H1 (cell line): ENCODE data around the gene TRAIP. TPM values are rescaled to one million over a fixed set of nuclear protein-coding genes. Genes with fewer than 3 reads are reported as not detected.

ENCODE experiments used
- CTCF ChIA-PET: fragments of 300-600 bp; sonication (Branson Sonifier 250); formaldehyde crosslinking; loops from one replicate; lab custom pipeline; 2021; ENCODE audit not compliant: partially characterized antibody; lab: Charles Lee
- POLR2A ChIA-PET: fragments of 300-600 bp; sonication (Branson Sonifier 250); formaldehyde crosslinking; loops from one replicate; lab custom pipeline; 2021; ENCODE audit warnings: inconsistent platforms; ENCODE audit not compliant: partially characterized antibody; lab: Charles Lee
- DNase-seq, 2 experiments: peaks; one replicate each; pipeline versions ENCODE4 v3.0.0 to v3.0.0-alpha.2; 2010 to 2022; ENCODE audit warnings: low spot score in 2 of 2, low read depth in 1 of 2, mixed read lengths in 1 of 2
- FAIRE-seq: peaks from 2 replicates; lab custom pipeline; 2011; peaks lifted over from hg19 to GRCh38; lab: Jason Lieb, UNC
- H2AFZ ChIP-seq: 2 replicates; pipeline ENCODE4 v1.8.1; 2012; ENCODE audit warnings: low read length, inconsistent platforms
- H2AK5ac ChIP-seq: 2 replicates; pipeline ENCODE4 v1.6.1; 2013; ENCODE audit warnings: low read depth, low read length
- H2BK120ac ChIP-seq: replicated peaks from 2 replicates; pipeline ENCODE3; 2013; ENCODE audit warnings: low read depth, low read length, inconsistent platforms
- H2BK12ac ChIP-seq: 2 replicates; pipeline ENCODE4 v1.6.1; 2013; ENCODE audit warnings: low read depth, low read length
- H2BK15ac ChIP-seq: 2 replicates; pipeline ENCODE4 v1.6.1; 2013; ENCODE audit warnings: low read length
- H2BK20ac ChIP-seq: 2 replicates; pipeline ENCODE4 v1.6.1; 2013; ENCODE audit warnings: low read length
- H2BK5ac ChIP-seq: 2 replicates; pipeline ENCODE4 v1.6.1; 2013; ENCODE audit warnings: low read depth, low read length
- H3K14ac ChIP-seq: 2 replicates; pipeline ENCODE4 v1.6.1; 2013; ENCODE audit warnings: inconsistent platforms; ENCODE audit not compliant: insufficient read length
- H3K18ac ChIP-seq: 2 replicates; pipeline ENCODE4 v1.6.1; 2013; ENCODE audit warnings: low read length; ENCODE audit errors: extremely low read depth
- H3K23ac ChIP-seq: 2 replicates; pipeline ENCODE4 v1.6.1; 2013; ENCODE audit warnings: inconsistent platforms; ENCODE audit not compliant: insufficient read length
- H3K23me2 ChIP-seq: 2 replicates; pipeline ENCODE4 v1.6.1; 2013; ENCODE audit warnings: low read depth, low read length
- H3K27ac ChIP-seq: 2 replicates; pipeline ENCODE4 v1.6.1; 2011; ENCODE audit warnings: low read depth, low read length, inconsistent platforms
- H3K27me3 ChIP-seq, 4 experiments: replicated peaks in 1 of 4; 1 replicate in 1 of 4; 2 replicates in 3 of 4; pipeline versions ENCODE4 v1.6.1 to v1.8.1; 2011 to 2013; ENCODE audit warnings: low read length in 3 of 4, mild to moderate bottlenecking in 3 of 4, inconsistent platforms in 2 of 4, mixed read lengths in 2 of 4, moderate library complexity in 1 of 4; ENCODE audit not compliant: control insufficient read depth in 3 of 4, insufficient read depth in 3 of 4; ENCODE audit errors: extremely low read depth in 1 of 4
- H3K36me3 ChIP-seq, 4 experiments: 2 replicates each; pipeline versions ENCODE4 v1.6.1 to v1.8.1; 2011 to 2013; ENCODE audit warnings: mild to moderate bottlenecking in 4 of 4, low read length in 3 of 4, moderate library complexity in 2 of 4, control low read depth in 1 of 4, inconsistent platforms in 1 of 4; ENCODE audit not compliant: insufficient read depth in 4 of 4, control insufficient read depth in 2 of 4
- H3K4ac ChIP-seq: replicated peaks from 2 replicates; pipeline ENCODE3; 2013; ENCODE audit warnings: low read length, low read depth, mixed read lengths, inconsistent platforms; ENCODE audit not compliant: insufficient read length
- H3K4me1 ChIP-seq, 4 experiments: replicated peaks in 1 of 4; 1 replicate in 1 of 4; 2 replicates in 3 of 4; pipeline versions ENCODE4 v1.6.1 to v1.8.1; 2011 to 2013; ENCODE audit warnings: low read length in 3 of 4, inconsistent platforms in 2 of 4, mixed read lengths in 1 of 4; ENCODE audit not compliant: insufficient read depth in 4 of 4, control insufficient read depth in 3 of 4
- H3K4me2 ChIP-seq, 2 experiments: 2 replicates each; pipeline versions ENCODE4 v1.6.1 to v1.8.1; 2011 to 2013; ENCODE audit warnings: low read depth in 2 of 2, low read length in 2 of 2, control low read depth in 1 of 2, inconsistent platforms in 1 of 2, mild to moderate bottlenecking in 1 of 2; ENCODE audit not compliant: insufficient read depth in 1 of 2
- H3K4me3 ChIP-seq, 4 experiments: fragments of 200-600, 300-600 bp in 1 of 4; sonication (generic), shearing (Covaris generic), sonication (Bioruptor Twin) in 1 of 4; 2 replicates each; pipeline versions ENCODE4 v1.5.1 to v1.8.1; 2011 to 2016; ENCODE audit warnings: low read length in 4 of 4, low read depth in 3 of 4, control low read depth in 2 of 4, inconsistent platforms in 2 of 4, mild to moderate bottlenecking in 2 of 4, mixed read lengths in 1 of 4, moderate library complexity in 1 of 4; ENCODE audit not compliant: insufficient read depth in 2 of 4; ENCODE audit errors: extremely low read depth in 1 of 4
- H3K56ac ChIP-seq: replicated peaks from 2 replicates; pipeline ENCODE3; 2013; ENCODE audit warnings: low read depth, mild to moderate bottlenecking, mixed read lengths, low read length, inconsistent platforms; ENCODE audit not compliant: insufficient read length
- H3K79me1 ChIP-seq: 2 replicates; pipeline ENCODE4 v1.6.1; 2013; ENCODE audit warnings: low read depth, low read length, control low read depth
- H3K79me2 ChIP-seq, 2 experiments: 2 replicates each; pipeline versions ENCODE4 v1.6.1 to v1.8.1; 2012 to 2013; ENCODE audit warnings: low read length in 2 of 2, mild to moderate bottlenecking in 2 of 2, inconsistent platforms in 1 of 2; ENCODE audit not compliant: insufficient read depth in 2 of 2, control insufficient read depth in 1 of 2
- H3K9ac ChIP-seq, 4 experiments: replicated peaks in 1 of 4; 1 replicate in 1 of 4; 2 replicates in 3 of 4; pipeline versions ENCODE4 v1.6.1 to v1.8.1; 2011 to 2013; ENCODE audit warnings: low read depth in 3 of 4, low read length in 3 of 4, control low read depth in 2 of 4, mild to moderate bottlenecking in 2 of 4, moderate library complexity in 2 of 4, inconsistent platforms in 1 of 4; ENCODE audit errors: extremely low read depth in 1 of 4
- H3K9me3 ChIP-seq, 2 experiments: 2 replicates each; pipeline versions ENCODE4 v1.6.1 to v1.8.1; 2012 to 2013; ENCODE audit warnings: mild to moderate bottlenecking in 2 of 2, moderate library complexity in 2 of 2, control low read depth in 1 of 2, inconsistent platforms in 1 of 2, low read depth in 1 of 2, low read length in 1 of 2, mixed read lengths in 1 of 2; ENCODE audit not compliant: insufficient read depth in 2 of 2
- H4K20me1 ChIP-seq, 2 experiments: replicated peaks in 1 of 2; 2 replicates each; pipeline versions ENCODE3 to v1.8.1; 2011 to 2013; ENCODE audit warnings: inconsistent platforms in 2 of 2, low read length in 2 of 2, mild to moderate bottlenecking in 1 of 2; ENCODE audit not compliant: insufficient read depth in 2 of 2, control insufficient read depth in 1 of 2
- H4K5ac ChIP-seq: 2 replicates; pipeline ENCODE4 v1.6.1; 2013; ENCODE audit warnings: low read length, low read depth, mixed read lengths, inconsistent platforms; ENCODE audit not compliant: insufficient read length
- H4K8ac ChIP-seq: 2 replicates; pipeline ENCODE4 v1.8.0; 2013; ENCODE audit warnings: mild to moderate bottlenecking, moderate library complexity, low read length, inconsistent platforms; ENCODE audit not compliant: insufficient read depth; ENCODE audit errors: extremely low read depth
- H4K91ac ChIP-seq: replicated peaks from 2 replicates; pipeline ENCODE3; 2013; ENCODE audit warnings: low read length, mixed read lengths, inconsistent platforms; ENCODE audit not compliant: insufficient read length
- BCL11A ChIP-seq, 2 experiments: IDR thresholded peaks; one replicate each; pipeline ENCODE4 v1.6.1; 2011; ENCODE audit warnings: low read depth in 2 of 2, low read length in 2 of 2, mild to moderate bottlenecking in 2 of 2
- CHD1 ChIP-seq: IDR thresholded peaks from 2 replicates; pipeline ENCODE4 v1.6.1; 2012; ENCODE audit warnings: low read depth, low read length, improper control_type of control experiment
- EP300 ChIP-seq, 2 experiments: IDR thresholded peaks; 1 replicate in 1 of 2; 2 replicates in 1 of 2; pipeline ENCODE4 v1.6.1; 2011 to 2012; ENCODE audit warnings: low read depth in 2 of 2, low read length in 2 of 2, mild to moderate bottlenecking in 2 of 2, borderline replicate concordance in 1 of 2, inconsistent platforms in 1 of 2, moderate library complexity in 1 of 2
- FOSL1 ChIP-seq: IDR thresholded peaks from 2 replicates; pipeline ENCODE4 v1.6.1; 2011; ENCODE audit warnings: mild to moderate bottlenecking, low read depth, low read length, moderate library complexity; ENCODE audit not compliant: insufficient read depth
- HDAC6 ChIP-seq: IDR thresholded peaks from one replicate; pipeline ENCODE4 v1.7.1; 2012; ENCODE audit warnings: low read depth, mild to moderate bottlenecking, inconsistent platforms, low read length, moderate library complexity
- PHF8 ChIP-seq: fragments of 200-600 bp; sonication (generic); conservative IDR thresholded peaks from 2 replicates; pipeline ENCODE4 v1.7.1; 2012; ENCODE audit warnings: low read depth, mild to moderate bottlenecking, inconsistent platforms, low read length, moderate library complexity
- POLR2AphosphoS5 ChIP-seq: IDR thresholded peaks from 2 replicates; pipeline ENCODE4 v1.6.1; 2011; ENCODE audit warnings: low read depth, low read length
- RAD21 ChIP-seq, 2 experiments: IDR thresholded peaks in 1 of 2; conservative IDR thresholded peaks in 1 of 2; 2 replicates each; pipeline ENCODE4 v1.6.1; 2011; ENCODE audit warnings: low read depth in 2 of 2, low read length in 2 of 2, improper control_type of control experiment in 1 of 2, inconsistent platforms in 1 of 2, mild to moderate bottlenecking in 1 of 2, moderate library complexity in 1 of 2
- RXRA ChIP-seq: IDR thresholded peaks from 2 replicates; pipeline ENCODE4 v1.6.1; 2011; ENCODE audit warnings: low read depth, mild to moderate bottlenecking, low read length, moderate library complexity; ENCODE audit not compliant: insufficient read depth
- SP1 ChIP-seq: IDR thresholded peaks from 2 replicates; pipeline ENCODE4 v1.6.1; 2011; ENCODE audit warnings: low read depth, low read length
- SP4 ChIP-seq: IDR thresholded peaks from 2 replicates; pipeline ENCODE4 v1.6.1; 2012; ENCODE audit warnings: low read length, inconsistent platforms
- TBP ChIP-seq: IDR thresholded peaks from 2 replicates; pipeline ENCODE4 v1.6.1; 2011; ENCODE audit warnings: low read depth, low read length, improper control_type of control experiment
- WGBS, 2 experiments: shearing (Covaris generic) in 1 of 2; methylation state at CpG; one replicate each; pipeline versions ENCODE4 v1.1.6 to v1.1.7; 2013 to 2015; ENCODE audit warnings: low lambda C conversion rate in 2 of 2, mixed read lengths in 2 of 2, inconsistent platforms in 1 of 2, low coverage in 1 of 2, missing lambda C conversion rate in 1 of 2; ENCODE audit not compliant: insufficient replicate concordance in 2 of 2, insufficient coverage in 1 of 2, insufficient read length in 1 of 2; ENCODE audit errors: extremely low coverage in 1 of 2, missing lambda C conversion rate in 1 of 2; 5-methylcytosine and 5-hydroxymethylcytosine counted together
- polyA plus RNA-seq, 7 experiments: library from polyadenylated mRNA; depleted of rRNA in 3 of 7; stranded (reverse) in 5 of 7; unstranded in 2 of 7; fragments of >200 nt in 5 of 7; fragments of 200-250 nt in 2 of 7; gene quantifications; 1 replicate in 5 of 7; 2 replicates in 1 of 7; 4 replicates in 1 of 7; pipeline versions ENCODE4 v1.2.1 to v1.2.3, GENCODE V29; 2011 to 2013; ENCODE audit warnings: missing spikeins in 2 of 7, mixed read lengths in 2 of 7
- total RNA-seq: library from RNA; stranded (reverse); fragmentation: NEBNext Ultra II Directional; extraction: Animal tissue kit (Norgen Biotek cat#: 25700); gene quantifications from 2 replicates; pipeline ENCODE4 v1.2.1, GENCODE V29; 2021

TRAIP gene
- total and polyA plus RNA-seq, 2 of the 8 experiments (the other 6 are each of a cell fraction or from before 2014, with no cell fraction given): 27.7 to 28.1 TPM

- Histone ChIP-seq H3K27ac (no peak overlapping the region), H2AFZ (no peak overlapping the region), H3K27me3 (peaks cover 0 to 3% (median 0%) of the 10 kb centered on the region in 4 experiments; a peak in 1 of 7 replicates), H3K79me1 (no peaks in the 10 kb centered on the region; the same call in 1 of the 2 replicates), H3K79me2 (no peaks in the 10 kb centered on the region), H3K56ac (no peak overlapping the region), H3K4me2 (no peak overlapping the region), H2BK15ac (no peak overlapping the region), H3K9me3 (no peaks in the 10 kb centered on the region), H3K23me2 (no peaks in the 10 kb centered on the region), H3K4ac (no peak overlapping the region), H4K20me1 (no peaks in the 10 kb centered on the region), H2BK12ac (0 out of 2 replicates have a peak overlapping the region, but pooled peaks have one; percentile 39), H3K4me1 (no peaks in the 10 kb centered on the region), H4K5ac (no peak overlapping the region), H4K91ac (no peak overlapping the region), H3K18ac (no peak overlapping the region), H4K8ac (no peak overlapping the region), H3K9ac (no peak overlapping the region), H2BK5ac (no peak overlapping the region), H3K36me3 (no peaks in the 10 kb centered on the region), H2AK5ac (no peak overlapping the region), H2BK120ac (no peak overlapping the region), H3K23ac (no peak overlapping the region), H2BK20ac (no peak overlapping the region), H3K4me3 (no peak overlapping the region), H3K14ac (no peak overlapping the region)
- DNase-seq (no peak), FAIRE-seq (no peak)
- WGBS, 2 experiments: 88% methylated on average over 9 of the region's 9 CpGs; no CpG with 5 or more reads in 1 of the 2 experiments
- CTCF ChIA-PET: interaction anchor here (0.8 to 17.0 kb wide), 7 partner anchors 7 to 112 kb away, joined by 3 to 266 read pairs (median 4); partner anchors contain the start of gene INKA1
- POLR2A ChIA-PET: no interaction called here
- TF ChIP-seq RAD21 (IDR thresholded peaks at IDR 0.05 in 1 of 2, conservative IDR thresholded peaks at IDR 0.05 in 1 of 2; ENCODE audit: low read depth in 2 of 2, low read length in 2 of 2): no peak
- no peak for TF ChIP-seq EP300 (IDR thresholded peaks at IDR 0.05; ENCODE audit: borderline replicate concordance in 1 of 2, low read depth in 2 of 2, low read length in 2 of 2)
- no peak for TF ChIP-seq TBP
- no peak for TF ChIP-seq RXRA
- TF ChIP-seq SP4: no peak
- TF ChIP-seq BCL11A (IDR thresholded peaks at IDR 0.05; ENCODE audit: low read depth in 2 of 2, low read length in 2 of 2): no peak
- TF ChIP-seq FOSL1: no peak
- TF ChIP-seq HDAC6: no peak
- TF ChIP-seq POLR2AphosphoS5: no peak
- TF ChIP-seq SP1: no peak
- TF ChIP-seq PHF8: no peak
- TF ChIP-seq CHD1: no peak
These were observed 43.4 kb downstream of the TRAIP start for GRCh38 chr3:49812916-49813496.
